Muscle of leg (tissue), 11 donors: Measurements from ENCODE around the gene CEACAM21. TPM values are rescaled to one million over a fixed set of nuclear protein-coding genes. Genes with fewer than 3 reads are reported as not detected.
A peak's percentile ranks its signal among the peaks of the same experiment; 100 is the strongest.
"Not testable (repeated sequence)": the region's sequence is repeated elsewhere in the genome, so short reads cannot be mapped to it uniquely, and the experiment has no call there.

Experiments used
- DNase-seq: peaks from one replicate; pipeline ENCODE4 v3.0.0; 2013
- H3K27ac ChIP-seq: one replicate; pipeline ENCODE4 v1.5.1; 2013; ENCODE audit warnings: mild to moderate bottlenecking, low read length, control low read depth
- H3K27me3 ChIP-seq: one replicate; pipeline ENCODE4 v1.6.1; 2013; ENCODE audit warnings: low read length; ENCODE audit not compliant: control insufficient read depth, insufficient read depth
- H3K36me3 ChIP-seq: one replicate; pipeline ENCODE4 v1.6.1; 2013; ENCODE audit warnings: low read length; ENCODE audit not compliant: control insufficient read depth, insufficient read depth
- H3K4me1 ChIP-seq: one replicate; pipeline ENCODE4 v1.6.1; 2013; ENCODE audit warnings: low read length; ENCODE audit not compliant: control insufficient read depth, insufficient read depth
- H3K4me3 ChIP-seq: one replicate; pipeline ENCODE4 v1.5.1; 2013; ENCODE audit warnings: low read length, control low read depth
- H3K9me3 ChIP-seq: replicated peaks from 2 replicates; pipeline ENCODE4 v1.6.1; 2013; ENCODE audit warnings: low read depth, low read length; ENCODE audit not compliant: control insufficient read depth
- WGBS: methylation state at CpG from one replicate; pipeline ENCODE4 v1.1.5; 2013; ENCODE audit warnings: missing lambda C conversion rate; ENCODE audit not compliant: insufficient coverage; 5-methylcytosine and 5-hydroxymethylcytosine counted together
- polyA plus RNA-seq, 8 donors: library from polyadenylated mRNA; unstranded; fragments of 120-200 nt; gene quantifications; one replicate each; pipeline versions ENCODE4 v1.2.1 to v1.2.3, GENCODE V29; 2013; ENCODE audit warnings: inconsistent platforms in 1 of 8, low replicate concordance in 1 of 8; ENCODE audit not compliant: insufficient read length in 8 of 8, insufficient read depth in 1 of 8
- total RNA-seq: library from RNA; stranded (reverse); fragments of 120-200 nt; gene quantifications from one replicate; pipeline ENCODE4 v1.2.4, GENCODE V29; 2013

Gene CEACAM21
- total and polyA plus RNA-seq, 9 donors, result 1.4 to 4.1 (median 1.7) TPM

DNA sequence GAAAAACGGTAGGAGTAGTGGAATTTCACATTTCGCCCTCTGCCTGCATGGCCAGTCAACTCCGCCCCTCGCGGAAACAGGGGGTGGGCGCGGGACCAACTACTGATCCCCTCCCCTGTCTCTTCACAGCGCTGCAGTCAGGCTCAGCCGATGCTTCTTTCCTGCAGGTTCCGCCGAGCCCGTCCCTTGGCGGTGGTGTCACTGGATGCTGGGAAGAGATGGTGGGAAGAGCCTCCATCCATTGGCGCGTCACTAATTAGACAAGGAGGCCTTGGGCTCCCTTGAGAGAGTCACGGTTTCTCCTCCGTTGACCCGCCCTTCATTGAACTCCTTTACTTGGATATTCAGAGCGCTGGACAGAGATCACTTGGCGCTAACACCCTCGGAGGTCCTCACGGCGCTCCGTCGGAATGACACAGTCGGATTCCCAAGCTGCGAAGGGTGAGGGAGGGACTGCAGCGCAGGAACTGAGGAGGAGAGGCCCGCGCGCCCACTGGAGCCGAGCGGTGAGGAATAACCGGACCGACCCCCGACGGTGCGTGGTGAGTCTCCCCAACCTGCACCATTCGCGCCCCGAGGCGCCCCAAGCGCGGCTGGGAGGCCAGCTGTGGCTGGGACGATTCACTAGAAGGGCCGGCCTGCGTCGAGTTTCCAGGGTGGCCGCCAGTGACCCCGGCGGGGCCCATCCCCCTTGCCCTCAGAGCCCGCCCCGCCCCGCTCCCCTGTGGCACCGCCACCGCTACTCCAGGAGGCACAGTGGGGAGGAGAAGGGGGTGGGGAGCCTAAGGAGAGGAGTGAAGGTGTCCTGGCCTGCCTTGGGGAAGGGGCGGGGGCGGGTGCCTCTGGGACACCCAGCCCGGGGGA lies 11.2 kb upstream of the CEACAM21 start:
- Histone ChIP-seq H3K27ac (peak overlapping the region; percentile 1), H3K27me3 (peaks cover 26% of the 10 kb centered on the region), H3K9me3 (peaks cover 2% of the 10 kb centered on the region), H3K4me3 (peak overlapping the region; percentile 15), H3K36me3 (no peaks in the 10 kb centered on the region), H3K4me1 (peaks cover 17% of the 10 kb centered on the region)
- WGBS, result under 1% methylated on average over 41 of the region's 59 CpGs
- DNase-seq, result peak; percentile 22

DNA sequence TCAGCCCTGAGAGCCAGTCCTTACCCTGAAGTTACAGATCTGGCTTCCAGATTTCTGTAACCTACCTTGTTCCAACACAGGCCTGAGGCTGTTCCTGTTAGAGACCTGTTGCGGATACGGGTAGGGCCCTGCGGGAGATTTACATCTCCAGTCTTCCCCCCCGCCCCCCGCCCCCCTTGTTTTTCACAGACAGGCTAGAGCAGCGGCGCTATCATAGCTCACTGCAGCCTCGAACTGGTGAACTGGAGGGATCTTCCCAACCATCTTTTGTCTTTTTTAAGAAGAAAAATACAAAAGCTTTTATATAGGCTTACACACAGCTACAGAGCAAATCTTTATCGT lies 10.6 kb upstream of the CEACAM21 start:
- H3K27me3 ChIP-seq, result peaks cover 26% of the 10 kb centered on the region
- WGBS, result 23% methylated on average over 3 of the region's 9 CpGs
- H3K36me3 ChIP-seq, result no peaks in the 10 kb centered on the region
- no peak for DNase-seq
- H3K27ac ChIP-seq, result no peak overlapping the region
- no peak overlapping the region for H3K4me3 ChIP-seq
- peaks cover 2% of the 10 kb centered on the region for H3K9me3 ChIP-seq
- H3K4me1 ChIP-seq, result peaks cover 23% of the 10 kb centered on the region

DNA sequence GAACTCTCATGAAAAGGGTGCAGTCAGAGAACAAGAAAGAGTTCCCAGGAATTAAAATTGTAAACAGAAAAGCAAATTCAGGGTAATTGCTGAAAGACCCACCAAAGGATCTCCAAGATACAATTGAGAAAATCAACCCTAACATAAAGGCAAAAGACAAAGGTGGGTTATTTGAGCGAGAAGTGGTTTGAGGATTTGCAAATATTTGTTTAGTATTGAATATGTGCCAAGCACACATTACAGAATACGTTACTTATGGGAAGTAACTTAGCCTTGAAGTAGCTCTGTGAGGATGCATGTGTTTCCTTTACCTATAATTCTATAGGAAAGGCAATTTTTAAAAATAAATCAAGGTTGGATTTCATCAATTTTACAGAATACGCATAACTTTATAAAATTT lies 10.0 kb upstream of the CEACAM21 start:
- WGBS, result no CpG with 5 or more reads among the region's 3 CpGs
- H3K4me3 ChIP-seq, result no peak overlapping the region
- H3K36me3 ChIP-seq, result no peaks in the 10 kb centered on the region
- peaks cover 2% of the 10 kb centered on the region for H3K9me3 ChIP-seq
- H3K27ac ChIP-seq, result no peak overlapping the region
- no peak for DNase-seq
- H3K27me3 ChIP-seq, result peaks cover 26% of the 10 kb centered on the region
- peaks cover 24% of the 10 kb centered on the region for H3K4me1 ChIP-seq

DNA sequence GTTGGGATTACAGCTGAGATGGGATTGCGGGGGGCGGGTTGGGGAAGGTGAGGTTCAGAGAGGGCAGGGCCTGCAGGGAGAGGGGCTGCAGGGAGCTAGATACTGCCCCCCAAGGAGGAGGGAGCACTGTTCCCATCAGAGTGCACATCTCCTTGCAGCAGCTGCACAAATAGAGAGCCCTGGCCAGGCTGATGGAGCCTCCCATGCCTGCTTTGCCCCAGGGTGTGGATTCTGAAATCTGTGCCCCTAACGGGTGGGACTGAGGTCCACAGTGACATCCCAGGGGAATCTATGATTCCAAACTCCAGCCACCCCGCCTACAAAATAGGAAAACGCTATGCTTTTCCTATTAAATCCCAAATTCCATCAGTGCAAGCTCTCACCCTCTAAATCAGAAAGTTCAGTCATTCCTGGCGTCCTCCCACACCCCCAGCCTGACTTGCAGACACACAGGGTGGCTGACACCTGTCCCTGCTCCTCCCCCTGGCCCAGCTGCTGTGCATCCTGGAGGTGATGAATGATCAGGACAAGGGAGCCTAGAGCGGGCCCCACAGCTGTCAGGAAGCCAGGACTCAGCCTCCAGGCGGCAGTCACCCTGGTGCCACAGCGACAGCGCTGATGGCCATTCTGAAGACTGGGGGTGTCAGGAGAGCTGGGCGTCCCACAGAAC lies 6.3 kb upstream of the CEACAM21 start:
- DNase-seq, result peak; percentile 48
- Histone ChIP-seq H3K4me1 (peaks cover 12% of the 10 kb centered on the region), H3K27me3 (peaks cover 13% of the 10 kb centered on the region), H3K9me3 (peaks cover 2% of the 10 kb centered on the region), H3K36me3 (no peaks in the 10 kb centered on the region), H3K4me3 (no peak overlapping the region), H3K27ac (no peak overlapping the region)
- WGBS, result 40% methylated on average over 9 of the region's 11 CpGs

DNA sequence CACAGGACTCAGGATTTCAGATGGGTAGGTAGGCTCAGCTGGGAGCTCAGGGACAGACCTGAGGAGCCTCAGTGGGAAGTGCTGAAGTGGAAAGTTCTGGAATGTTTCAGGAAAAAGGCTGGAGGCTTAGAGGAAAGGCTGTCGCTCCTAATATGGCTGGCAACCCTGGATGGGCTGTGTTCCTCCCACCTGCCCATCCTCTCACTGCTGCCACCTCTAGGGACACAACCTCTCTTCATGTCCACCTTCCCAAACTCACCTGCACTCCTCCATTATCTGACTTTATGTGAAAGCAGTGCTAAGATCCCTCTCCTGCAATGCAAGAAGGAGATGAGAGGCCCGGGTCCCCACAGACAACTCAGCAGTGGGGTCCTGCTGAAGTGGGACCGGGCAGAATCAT lies 5.8 kb upstream of the CEACAM21 start:
- peaks cover 7% of the 10 kb centered on the region for H3K27me3 ChIP-seq
- H3K27ac ChIP-seq, result no peak overlapping the region
- DNase-seq, result no peak
- H3K9me3 ChIP-seq, result peaks cover 2% of the 10 kb centered on the region
- WGBS, result 14% methylated on average over 1 of the region's 3 CpGs
- H3K4me3 ChIP-seq, result no peak overlapping the region
- H3K4me1 ChIP-seq, result peaks cover 9% of the 10 kb centered on the region
- H3K36me3 ChIP-seq, result no peaks in the 10 kb centered on the region

DNA sequence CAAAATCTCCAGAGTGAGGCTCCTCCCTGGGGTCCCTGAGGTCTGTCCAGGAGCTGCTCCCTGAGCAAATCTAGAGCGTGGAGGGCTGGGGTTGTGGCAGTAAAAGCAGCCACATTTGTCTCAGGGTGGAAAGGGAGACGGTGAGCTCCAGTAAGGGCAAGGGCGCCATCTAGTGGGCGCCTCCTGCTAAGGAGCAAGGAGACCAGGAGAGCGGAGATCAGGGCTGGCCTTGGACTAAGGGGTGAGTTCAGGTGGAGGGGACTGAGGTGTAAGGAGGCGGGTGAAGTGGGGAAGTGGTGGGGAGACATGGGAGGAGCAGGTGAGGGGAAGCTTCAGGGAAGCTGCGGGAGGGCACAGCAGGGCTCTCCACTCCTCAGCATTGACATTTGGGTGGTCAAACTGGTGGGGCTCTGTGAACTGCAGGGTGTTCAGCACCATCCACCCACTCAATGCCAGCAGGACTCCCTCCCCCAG lies 5.3 kb upstream of the CEACAM21 start:
- whole genome bisulfite sequencing, result 1% methylated on average over 5 of the region's 7 CpGs
- Histone ChIP-seq H3K4me3 (no peak overlapping the region), H3K27me3 (peaks cover 4% of the 10 kb centered on the region), H3K27ac (no peak overlapping the region), H3K9me3 (peaks cover 2% of the 10 kb centered on the region), H3K4me1 (peaks cover 9% of the 10 kb centered on the region), H3K36me3 (no peaks in the 10 kb centered on the region)
- DNase-seq, result peak; percentile 79

DNA sequence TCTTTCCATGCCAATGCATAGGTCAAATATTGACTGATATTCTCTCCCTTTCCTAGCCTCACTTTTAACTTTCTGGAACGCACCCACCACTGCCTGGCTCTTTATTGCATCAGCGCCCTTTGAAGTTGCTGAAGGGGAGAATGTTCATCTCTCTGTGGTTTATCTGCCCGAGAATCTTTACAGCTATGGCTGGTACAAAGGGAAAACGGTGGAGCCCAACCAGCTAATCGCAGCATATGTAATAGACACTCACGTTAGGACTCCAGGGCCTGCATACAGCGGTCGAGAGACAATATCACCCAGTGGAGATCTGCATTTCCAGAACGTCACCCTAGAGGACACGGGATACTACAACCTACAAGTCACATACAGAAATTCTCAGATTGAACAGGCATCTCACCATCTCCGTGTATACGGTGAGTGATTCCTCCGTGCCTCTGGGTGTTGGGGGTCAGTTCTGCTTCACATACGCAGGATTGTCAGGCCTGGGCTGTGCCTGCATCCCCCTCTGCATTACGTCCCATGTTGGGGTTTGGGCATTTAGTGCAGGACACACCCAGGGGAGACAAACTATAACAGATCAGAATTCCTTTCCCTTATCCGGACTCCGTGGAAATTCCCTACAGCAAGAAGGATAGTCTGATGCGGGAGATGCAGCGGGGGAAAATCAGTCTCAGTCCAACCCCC lies 1.3 kb downstream of the CEACAM21 start:
- Histone ChIP-seq H3K4me1 (no peaks in the 10 kb centered on the region), H3K36me3 (no peaks in the 10 kb centered on the region), H3K27me3 (no peaks in the 10 kb centered on the region), H3K27ac (no peak overlapping the region), H3K9me3 (peaks cover 3% of the 10 kb centered on the region), H3K4me3 (no peak overlapping the region)
- WGBS, result 38% methylated on average over 9 of the region's 19 CpGs
- DNase-seq, result no peak

DNA sequence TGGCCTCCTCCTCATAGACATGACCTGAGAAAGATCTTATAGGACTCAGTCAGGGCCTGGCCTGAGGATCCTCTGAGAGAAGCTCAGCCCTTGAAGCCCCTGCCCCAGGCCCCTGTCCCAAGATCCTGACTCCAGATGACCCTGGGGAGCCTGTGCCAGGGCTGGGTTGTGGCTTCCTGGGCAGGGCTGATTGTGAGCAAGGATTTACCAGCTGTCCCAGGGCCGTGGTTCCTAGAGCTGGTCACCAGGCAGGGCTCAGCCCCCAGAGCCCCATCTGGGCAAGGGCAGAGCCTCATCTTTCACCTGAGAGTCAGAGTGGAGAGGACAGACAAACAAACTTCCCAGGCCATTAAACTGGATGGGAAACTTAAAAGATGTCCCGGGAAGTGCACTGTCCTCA lies 1.9 kb downstream of the CEACAM21 start:
- no peak overlapping the region for H3K4me3 ChIP-seq
- H3K27me3 ChIP-seq, result no peaks in the 10 kb centered on the region
- no peak overlapping the region for H3K27ac ChIP-seq
- H3K9me3 ChIP-seq, result peaks cover 7% of the 10 kb centered on the region
- DNase-seq, result no peak
- no peaks in the 10 kb centered on the region for H3K36me3 ChIP-seq
- WGBS, result 50% methylated on average over 1 of the region's 2 CpGs
- H3K4me1 ChIP-seq, result no peaks in the 10 kb centered on the region

DNA sequence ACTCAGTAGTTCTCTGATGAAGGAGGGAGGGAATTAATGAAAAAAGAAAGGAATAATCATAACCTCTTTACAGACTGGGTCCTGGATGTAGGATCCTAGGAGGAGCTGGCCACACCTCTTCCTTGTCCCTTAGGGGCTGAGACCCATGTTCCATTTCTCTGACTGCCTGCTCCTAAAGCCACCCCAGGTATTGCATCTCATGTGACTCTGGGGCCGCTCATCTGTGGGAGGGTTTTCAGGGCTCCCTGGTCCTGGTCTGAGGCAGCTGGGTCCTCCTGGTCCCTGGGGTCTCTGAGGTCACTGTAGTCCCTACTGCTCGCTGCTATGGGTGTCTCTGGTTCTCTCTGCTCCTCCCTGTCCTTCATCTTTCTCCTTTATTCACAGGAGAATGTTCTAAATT lies 2.9 kb downstream of the CEACAM21 start:
- H3K27ac ChIP-seq, result no peak overlapping the region
- WGBS, result 20% methylated on average over 1 of the region's 2 CpGs

DNA sequence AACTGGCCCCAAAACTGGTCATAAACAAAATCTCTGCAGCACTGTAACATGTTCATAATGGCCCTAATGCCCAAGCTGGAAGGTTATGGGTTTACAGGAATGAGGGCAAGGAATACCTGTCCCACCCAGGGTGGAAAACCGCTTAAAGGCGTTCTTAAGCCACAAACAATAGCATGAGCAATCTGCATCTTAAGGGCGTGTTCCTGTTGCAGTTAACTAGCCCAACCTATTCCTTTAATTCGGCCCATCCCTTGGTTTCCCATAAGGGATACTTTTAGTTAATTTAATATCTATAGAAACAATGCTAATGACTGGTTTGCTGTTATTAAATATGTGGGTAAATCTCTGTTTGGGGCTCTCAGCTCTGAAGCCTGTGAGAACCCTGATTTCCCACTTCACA lies 5.1 kb downstream of the CEACAM21 start:
- H3K36me3 ChIP-seq, DNase-seq, H3K27ac ChIP-seq, H3K4me3 ChIP-seq, H3K27me3 ChIP-seq, H3K4me1 ChIP-seq, H3K9me3 ChIP-seq: not testable (repeated sequence)
- 79% methylated on average over 2 of the region's 4 CpGs for WGBS

More for the DNA sequence above, 2.9 kb downstream of the CEACAM21 start:
- DNase-seq, result no peak
- H3K36me3 ChIP-seq, result no peaks in the 10 kb centered on the region
- H3K9me3 ChIP-seq, result peaks cover 7% of the 10 kb centered on the region
- H3K27me3 ChIP-seq, result no peaks in the 10 kb centered on the region
- H3K4me1 ChIP-seq, result no peaks in the 10 kb centered on the region
- H3K4me3 ChIP-seq, result no peak overlapping the region
